NT2/D1 (cell line): ENCODE data around the gene RBM39.

ENCODE experiments used
- SUZ12 ChIP-seq: IDR thresholded peaks from 2 replicates; pipeline ENCODE4 v1.6.1; 2011; ENCODE audit not compliant: insufficient read length, insufficient read depth; ENCODE audit errors: extremely low read depth
- YY1 ChIP-seq: IDR thresholded peaks from 2 replicates; pipeline ENCODE4 v1.6.1; 2011; ENCODE audit not compliant: insufficient read length, insufficient read depth

- TF ChIP-seq SUZ12: no peak
- TF ChIP-seq YY1: no peak
Observed at GRCh38 chr20:35771689-35772562, 29.9 kb upstream of the RBM39 start, which contains the start of gene PHF20.
